Osteocyte (in vitro differentiated cells): ENCODE measurements around the gene SELENOP. TPM values are rescaled to one million over a fixed set of nuclear protein-coding genes. Genes with fewer than 3 reads are reported as not detected.

Source experiments
- DNase-seq: peaks from one replicate; pipeline ENCODE4 v3.0.0; 2021; ENCODE audit warnings: mixed read lengths; ENCODE audit not compliant: unreplicated experiment; ENCODE audit errors: extremely low spot score
- H3K27ac Mint-ChIP-seq: one replicate; pipeline ENCODE4 v1.8.0; 2021; ENCODE audit warnings: mild to moderate bottlenecking, mixed read lengths; ENCODE audit not compliant: unreplicated experiment
- H3K27me3 Mint-ChIP-seq: one replicate; pipeline ENCODE4 v1.8.0; 2021; ENCODE audit warnings: mixed read lengths; ENCODE audit not compliant: unreplicated experiment
- H3K36me3 Mint-ChIP-seq: one replicate; pipeline ENCODE4 v1.8.0; 2021; ENCODE audit warnings: mixed read lengths; ENCODE audit not compliant: unreplicated experiment
- H3K4me1 Mint-ChIP-seq: one replicate; pipeline ENCODE4 v1.8.0; 2021; ENCODE audit warnings: mixed read lengths; ENCODE audit not compliant: unreplicated experiment
- H3K4me3 Mint-ChIP-seq: one replicate; pipeline ENCODE4 v1.8.0; 2021; ENCODE audit warnings: mild to moderate bottlenecking, moderate library complexity, mixed read lengths; ENCODE audit not compliant: unreplicated experiment
- H3K9me3 Mint-ChIP-seq: one replicate; pipeline ENCODE4 v1.8.0; 2021; ENCODE audit warnings: mixed read lengths; ENCODE audit not compliant: unreplicated experiment
- CTCF ChIP-seq: fragments of 200-600 bp; sonication (generic); IDR thresholded peaks from 2 replicates; pipeline ENCODE4 v1.5.0; 2021; ENCODE audit warnings: antibody characterized with exemption, mild to moderate bottlenecking, moderate library complexity
- total RNA-seq: library from RNA; stranded (reverse); gene quantifications from 2 replicates; pipeline ENCODE4 v1.2.1, GENCODE V29; 2021

SELENOP gene
- total RNA-seq, 1 donor from 2014 or later, result 55.8 TPM

- no peak overlapping the region for H3K4me3 Mint-ChIP-seq
- no peak overlapping the region for H3K27ac Mint-ChIP-seq
- no peak for TF ChIP-seq CTCF
- no peaks in the 10 kb centered on the region for H3K4me1 Mint-ChIP-seq
- peaks cover 30% of the 10 kb centered on the region for H3K27me3 Mint-ChIP-seq
- DNase-seq, result no peak
- no peaks in the 10 kb centered on the region for H3K36me3 Mint-ChIP-seq
- H3K9me3 Mint-ChIP-seq, result no peaks in the 10 kb centered on the region
These were observed 49.9 kb downstream of the SELENOP start for GRCh38 chr5:42761791-42762190.

GRCh38 chr5:42760426-42760825 is 51.3 kb downstream of the SELENOP start:
- no peak for TF ChIP-seq CTCF
- DNase-seq, result no peak
- peaks cover 18% of the 10 kb centered on the region for H3K27me3 Mint-ChIP-seq
- H3K4me3 Mint-ChIP-seq, result no peak overlapping the region
- no peak overlapping the region for H3K27ac Mint-ChIP-seq
- H3K36me3 Mint-ChIP-seq, result no peaks in the 10 kb centered on the region
- H3K9me3 Mint-ChIP-seq, result no peaks in the 10 kb centered on the region
- H3K4me1 Mint-ChIP-seq, result no peaks in the 10 kb centered on the region

- no peak for DNase-seq
- H3K27me3 Mint-ChIP-seq, result peaks cover 15% of the 10 kb centered on the region
- TF ChIP-seq CTCF, result no peak
- H3K36me3 Mint-ChIP-seq, result no peaks in the 10 kb centered on the region
- H3K4me3 Mint-ChIP-seq, result no peak overlapping the region
- no peak overlapping the region for H3K27ac Mint-ChIP-seq
- no peaks in the 10 kb centered on the region for H3K9me3 Mint-ChIP-seq
- no peaks in the 10 kb centered on the region for H3K4me1 Mint-ChIP-seq
These were observed 52.2 kb downstream of the SELENOP start for GRCh38 chr5:42759456-42759855.

- TF ChIP-seq CTCF, result no peak
- no peak within 1 kb of the TSS for H3K4me3 Mint-ChIP-seq
- H3K27me3 Mint-ChIP-seq, result peaks cover 17% of the 10 kb centered on the region
- no peaks in the 10 kb centered on the region for H3K9me3 Mint-ChIP-seq
- no peaks in the 10 kb centered on the region for H3K4me1 Mint-ChIP-seq
- H3K36me3 Mint-ChIP-seq, result no peaks in the 10 kb centered on the region
- DNase-seq, result no peak
- no peak within 1 kb of the TSS for H3K27ac Mint-ChIP-seq
These were observed 54.8 kb downstream of the SELENOP start, which contains the start of gene CCDC152 for GRCh38 chr5:42756606-42757601. TSS of gene CCDC152 (plus strand) at chr5:42756818. CDS start at chr5:42759122, 2,304 bp downstream.

- Mint-ChIP-seq H3K4me3 (no peak overlapping the region), H3K4me1 (no peaks in the 10 kb centered on the region), H3K9me3 (no peaks in the 10 kb centered on the region), H3K36me3 (no peaks in the 10 kb centered on the region), H3K27me3 (peaks cover 5% of the 10 kb centered on the region), H3K27ac (no peak overlapping the region)
- no peak for DNase-seq
- TF ChIP-seq CTCF, result no peak
These were observed 58.6 kb downstream of the SELENOP start for GRCh38 chr5:42753099-42753498.
